ENCODE results near the gene ZNF136.

Gene ZNF136

DNA sequence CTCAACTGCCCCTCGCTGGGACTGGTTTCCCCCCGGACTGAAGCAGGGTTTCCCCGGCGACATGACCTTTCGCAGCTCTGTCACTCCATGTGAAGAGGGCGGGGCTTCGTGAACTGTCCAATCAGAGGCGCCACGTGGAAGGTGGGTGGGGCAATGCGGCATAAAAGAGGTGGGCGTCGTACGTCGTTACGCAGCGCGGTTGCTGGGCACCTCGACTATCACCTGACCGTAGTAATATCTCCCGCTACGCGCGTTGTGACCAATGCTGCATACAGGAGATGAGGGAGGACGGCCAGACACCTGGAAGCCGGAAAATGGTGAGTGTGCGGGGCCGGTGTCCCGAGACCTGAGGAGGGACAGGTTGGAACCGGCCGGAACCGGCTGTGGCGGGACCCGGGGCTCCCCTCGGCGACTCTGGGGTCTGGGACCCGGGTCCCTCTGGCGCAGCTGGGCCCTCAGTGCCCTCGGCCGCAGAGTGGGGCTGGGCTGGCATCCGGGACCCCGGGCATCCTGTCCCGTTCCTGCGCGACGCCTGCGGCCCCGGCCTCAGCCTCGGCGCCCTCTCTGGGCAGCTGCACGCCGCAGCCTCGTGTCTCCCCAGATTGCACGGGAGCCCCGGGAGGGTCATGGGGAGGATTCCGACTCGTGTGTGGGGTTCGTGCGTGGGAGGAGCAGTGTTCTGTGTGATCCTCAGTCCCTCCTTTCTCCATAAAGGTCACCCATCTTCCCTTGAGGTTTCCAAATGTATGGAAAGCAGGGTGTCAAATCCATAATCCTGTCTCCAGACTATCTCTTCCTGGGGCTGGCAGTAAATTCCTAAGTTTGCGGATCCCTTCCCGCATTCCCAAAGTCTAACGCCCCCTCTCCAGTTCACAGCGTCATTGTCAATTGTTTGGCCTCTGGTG, 32.2 kb downstream of the ZNF136 start:
- DNase-seq: no peak

DNA sequence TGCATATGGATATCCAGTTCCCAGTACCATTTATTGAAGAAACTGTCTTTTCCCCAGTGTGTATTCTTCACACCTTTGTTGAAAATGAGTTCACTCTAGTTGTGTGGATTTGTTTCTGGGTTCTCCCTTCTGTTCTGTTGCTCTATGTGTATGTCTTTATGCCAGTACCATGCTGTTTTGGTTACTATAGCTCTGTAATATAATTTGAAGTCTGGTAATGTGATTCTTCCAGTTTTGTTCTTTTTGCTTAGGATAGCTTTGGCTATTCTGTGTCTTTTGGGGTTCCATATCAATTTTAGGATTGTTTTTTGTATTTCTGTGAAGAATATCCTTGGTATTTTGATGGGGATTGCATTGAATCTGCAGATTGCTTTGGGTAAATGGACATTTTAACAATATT, 35.2 kb downstream of the ZNF136 start:
- DNase-seq: no peak

DNA sequence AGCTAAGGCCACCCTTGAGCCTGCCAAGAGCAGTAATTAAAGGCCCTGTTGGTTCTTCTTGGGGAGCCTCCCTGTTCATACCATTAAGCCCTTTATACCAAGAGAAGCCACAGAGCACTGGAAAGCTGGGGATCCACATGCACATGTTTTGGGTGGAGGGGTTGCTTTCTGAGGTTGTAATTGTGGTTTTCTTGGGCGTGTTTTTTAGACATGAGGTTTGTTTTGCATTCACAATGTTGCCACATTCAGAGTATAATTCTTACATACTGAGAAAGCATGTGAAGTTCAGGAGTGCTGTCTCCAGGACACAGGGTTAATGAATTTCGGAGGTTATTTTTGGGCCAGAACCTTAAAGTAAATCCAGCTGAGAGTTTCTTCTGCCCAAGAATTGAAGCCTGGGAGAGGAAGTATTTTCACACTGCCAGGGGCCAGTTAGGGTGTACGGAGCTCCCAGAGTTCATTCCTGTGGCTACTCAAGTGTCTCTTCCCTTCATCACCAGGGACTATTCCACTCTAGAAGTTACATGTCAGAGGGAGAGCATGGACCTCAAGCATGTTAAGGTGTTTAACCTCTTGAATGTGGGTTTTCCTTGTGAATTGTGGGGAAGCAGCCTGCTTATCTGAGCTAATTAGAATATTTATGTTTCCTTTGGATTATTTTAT, 37.0 kb downstream of the ZNF136 start:
- DNase-seq: no peak

DNA sequence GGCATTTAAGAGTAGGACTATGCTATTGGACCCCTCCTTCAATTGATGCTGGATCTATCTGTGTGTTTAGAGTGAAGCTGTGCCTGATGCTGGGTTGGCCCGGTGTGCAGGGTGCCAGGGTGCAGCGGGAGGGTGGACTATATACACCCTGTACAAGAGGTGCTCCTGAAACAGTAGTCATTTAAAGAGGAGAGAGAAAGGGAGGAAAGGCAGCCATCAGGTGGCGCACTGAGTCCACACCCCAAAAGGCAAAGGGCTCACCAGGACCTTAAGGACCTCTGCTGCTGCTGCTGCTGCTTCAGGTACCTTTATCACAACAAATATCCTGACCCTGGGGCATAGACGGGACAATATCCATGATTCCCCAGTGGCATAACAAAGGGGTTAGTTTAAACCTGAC, 39.4 kb downstream of the ZNF136 start:
- no peak for DNase-seq

DNA sequence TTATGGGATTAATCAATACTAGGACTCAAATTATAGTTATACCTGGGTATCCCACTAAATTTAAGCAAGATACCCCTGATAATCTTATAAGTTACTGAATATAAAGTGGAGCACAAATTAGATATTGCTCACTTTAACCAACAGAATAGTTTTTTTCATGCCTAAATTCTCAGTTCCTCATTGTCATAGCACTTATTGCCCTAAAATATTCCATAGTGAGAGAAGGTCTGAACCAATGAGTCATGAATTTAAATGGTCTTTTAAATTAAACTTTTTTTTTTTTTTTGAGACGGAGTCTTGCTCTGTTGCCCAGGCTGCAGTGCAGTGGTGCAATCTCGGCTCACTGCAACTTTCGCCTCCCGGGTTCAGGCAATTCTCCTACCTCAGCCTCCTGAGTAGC, 42.4 kb downstream of the ZNF136 start:
- DNase-seq: no peak

DNA sequence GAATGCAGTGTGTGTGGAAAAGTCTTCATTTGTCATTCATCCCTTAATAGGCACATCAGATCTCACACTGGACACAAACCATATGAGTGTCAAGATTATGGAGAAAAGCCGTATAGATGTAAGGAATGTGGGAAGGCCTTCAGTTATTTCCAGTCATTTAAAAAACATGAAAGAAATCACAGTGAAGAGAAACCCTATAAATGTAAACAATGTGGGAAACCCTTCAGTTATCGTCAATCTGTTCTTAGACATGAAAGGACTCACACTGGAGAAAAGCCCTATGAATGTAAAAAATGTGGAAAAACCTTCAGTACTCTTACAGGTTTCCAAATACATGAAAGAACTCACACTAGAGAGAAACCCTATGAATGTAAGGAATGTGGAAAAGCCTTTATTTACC, 45.3 kb downstream of the ZNF136 start:
- no peak for DNase-seq

DNA sequence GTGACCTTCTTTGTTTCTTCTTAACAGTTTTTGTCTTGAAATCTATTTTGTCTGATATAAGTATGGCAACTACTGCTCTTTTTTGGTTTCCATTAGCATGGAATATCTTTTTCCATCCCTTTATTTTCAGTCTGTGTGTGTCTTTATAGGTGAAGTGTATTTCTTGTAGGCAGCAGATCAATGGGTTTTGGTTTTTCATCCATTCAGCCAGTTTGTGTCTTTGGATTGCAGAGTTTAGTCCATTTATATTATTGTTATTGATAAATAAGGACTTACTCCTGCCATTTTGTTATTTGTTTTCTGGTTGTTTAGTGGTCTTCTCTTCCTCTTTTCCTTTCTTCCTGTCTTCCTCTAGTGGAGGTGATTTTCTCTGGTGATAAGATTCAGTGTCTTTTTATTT, 54.4 kb downstream of the ZNF136 start:
- no peak for DNase-seq

DNA sequence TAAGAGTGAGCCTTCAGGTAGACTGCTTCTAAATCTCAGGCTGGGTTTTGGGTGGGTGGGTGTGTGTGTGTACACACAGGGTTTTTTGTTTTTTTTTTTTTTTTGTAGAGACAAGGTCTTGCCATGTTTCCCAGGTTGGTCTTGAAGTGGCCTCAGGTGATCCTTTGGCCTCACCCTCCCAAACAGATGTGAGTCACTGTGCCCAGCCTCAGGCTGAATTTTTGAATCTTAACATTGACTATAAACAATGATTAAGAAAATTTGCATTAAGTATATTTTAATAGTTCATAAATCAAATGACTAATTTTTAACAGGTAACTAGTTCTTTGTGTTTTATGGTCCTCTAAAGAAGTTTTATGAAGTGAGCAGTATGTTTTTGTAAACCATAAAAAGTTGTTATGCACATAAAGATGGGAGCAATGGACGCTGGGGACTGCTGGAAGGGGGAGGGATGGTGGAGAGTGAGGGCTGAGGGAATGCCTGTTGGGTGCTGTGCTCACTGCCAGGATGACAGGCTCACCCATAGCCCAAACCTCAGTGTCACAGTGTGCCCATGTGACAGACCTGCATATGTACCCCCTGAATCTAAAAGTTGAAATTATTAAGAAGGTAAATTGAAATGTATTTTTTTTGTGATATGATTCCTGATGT, 60.2 kb downstream of the ZNF136 start:
- no peak for DNase-seq

DNA sequence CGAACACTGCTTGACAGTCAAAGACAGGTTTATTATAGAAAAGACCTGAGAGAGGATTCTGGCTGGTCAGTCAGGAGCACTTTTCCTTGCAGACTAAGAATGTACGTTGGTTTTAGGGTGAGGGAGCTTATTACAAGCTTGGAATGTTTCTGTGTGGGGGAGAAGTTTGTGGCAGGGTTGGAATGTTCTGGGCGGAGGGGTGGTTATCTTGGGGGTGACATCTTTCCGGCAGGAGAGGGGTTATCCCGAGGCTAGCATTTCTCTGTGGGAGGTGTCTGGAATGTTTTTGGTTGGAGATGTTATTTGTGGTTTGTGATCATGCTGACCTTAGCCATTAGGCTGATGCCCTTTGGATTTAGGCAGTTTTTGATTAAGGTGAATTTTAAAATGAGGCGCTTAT, 61.8 kb downstream of the ZNF136 start:
- no peak for DNase-seq

DNA sequence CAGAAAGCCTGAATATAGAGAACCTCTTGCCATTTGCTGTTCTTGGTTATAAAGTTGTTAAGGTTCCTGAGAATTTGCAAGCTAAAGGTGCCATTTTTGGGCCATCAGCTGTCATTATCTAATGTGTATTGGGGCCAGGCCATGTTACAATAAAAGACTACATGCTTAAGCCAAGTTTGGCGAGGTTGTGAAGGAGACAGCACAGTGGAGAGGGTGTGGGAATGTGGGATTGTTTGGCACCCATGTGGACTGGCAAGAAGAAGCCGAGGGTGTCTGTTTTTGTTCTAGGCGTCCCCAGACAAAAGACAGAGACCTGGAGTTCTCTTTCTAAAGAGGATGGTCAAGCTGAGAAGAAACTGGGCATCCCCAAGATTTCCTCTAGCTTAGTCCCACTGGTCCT, 67.1 kb downstream of the ZNF136 start:
- DNase-seq: no peak

DNA sequence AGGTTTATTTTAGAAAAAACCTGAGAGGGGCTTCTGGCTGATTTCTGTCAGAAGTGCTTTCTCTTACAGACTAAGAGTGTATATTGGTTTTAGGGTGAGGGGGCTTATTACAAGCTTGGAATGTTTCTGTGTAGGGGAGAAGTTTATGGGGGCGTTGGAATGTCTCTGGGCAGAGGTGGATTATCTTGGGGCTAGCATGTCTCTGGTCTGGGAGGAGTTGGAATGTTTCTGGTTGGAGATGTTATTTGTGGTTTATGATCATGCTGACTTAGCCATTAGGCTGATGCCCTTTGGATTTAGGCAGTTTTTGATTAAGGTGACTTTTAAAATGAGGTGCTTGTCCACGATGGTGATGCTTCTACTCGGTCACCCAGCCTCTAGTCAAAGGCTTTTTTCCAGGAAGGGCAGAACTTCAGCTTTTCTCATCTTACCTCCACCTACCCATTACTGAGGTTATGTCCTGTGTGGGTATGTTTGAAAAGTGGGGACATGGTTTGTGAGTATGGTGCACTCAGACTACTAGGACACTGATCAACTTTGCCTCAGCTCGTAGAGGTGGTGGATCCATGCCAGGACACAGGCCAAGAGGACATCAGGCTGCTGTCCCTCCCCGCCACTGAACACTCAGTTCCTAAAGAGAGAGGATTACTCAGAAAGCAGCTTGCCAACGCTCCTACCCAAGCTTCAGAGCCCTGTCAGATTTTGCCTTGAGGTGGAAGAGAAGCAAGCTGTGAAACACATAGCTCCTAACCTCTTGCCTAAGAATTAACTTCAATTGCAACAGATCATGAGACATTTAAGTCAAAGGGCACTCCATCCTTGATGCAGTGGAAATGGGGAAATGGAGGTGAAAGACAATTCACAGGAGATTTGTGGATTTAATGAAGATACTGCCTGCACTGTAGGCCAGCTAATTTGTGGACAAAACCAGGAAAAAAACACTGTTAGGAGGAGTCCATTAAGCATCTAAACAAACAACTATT, 68.1 kb downstream of the ZNF136 start:
- no peak for DNase-seq

DNA sequence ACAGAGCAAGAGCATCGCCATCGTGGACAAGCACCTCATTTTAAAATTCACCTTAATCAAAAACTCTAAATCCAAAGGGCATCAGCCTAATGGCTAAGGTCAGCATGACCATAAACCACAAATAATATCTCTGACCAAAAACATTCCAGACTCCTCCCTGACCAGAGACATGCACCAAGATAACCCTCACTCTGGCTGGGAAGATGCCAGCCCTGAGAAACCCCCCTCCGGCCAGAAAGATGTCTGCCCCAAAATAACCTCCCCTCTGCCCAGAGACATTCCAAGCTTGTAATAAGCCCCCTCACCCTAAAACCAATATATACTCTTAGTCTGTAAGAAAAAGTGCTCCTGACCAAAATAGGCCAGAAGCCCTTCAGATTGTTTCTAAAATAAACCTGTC, 70.1 kb downstream of the ZNF136 start:
- DNase-seq: no peak

DNA sequence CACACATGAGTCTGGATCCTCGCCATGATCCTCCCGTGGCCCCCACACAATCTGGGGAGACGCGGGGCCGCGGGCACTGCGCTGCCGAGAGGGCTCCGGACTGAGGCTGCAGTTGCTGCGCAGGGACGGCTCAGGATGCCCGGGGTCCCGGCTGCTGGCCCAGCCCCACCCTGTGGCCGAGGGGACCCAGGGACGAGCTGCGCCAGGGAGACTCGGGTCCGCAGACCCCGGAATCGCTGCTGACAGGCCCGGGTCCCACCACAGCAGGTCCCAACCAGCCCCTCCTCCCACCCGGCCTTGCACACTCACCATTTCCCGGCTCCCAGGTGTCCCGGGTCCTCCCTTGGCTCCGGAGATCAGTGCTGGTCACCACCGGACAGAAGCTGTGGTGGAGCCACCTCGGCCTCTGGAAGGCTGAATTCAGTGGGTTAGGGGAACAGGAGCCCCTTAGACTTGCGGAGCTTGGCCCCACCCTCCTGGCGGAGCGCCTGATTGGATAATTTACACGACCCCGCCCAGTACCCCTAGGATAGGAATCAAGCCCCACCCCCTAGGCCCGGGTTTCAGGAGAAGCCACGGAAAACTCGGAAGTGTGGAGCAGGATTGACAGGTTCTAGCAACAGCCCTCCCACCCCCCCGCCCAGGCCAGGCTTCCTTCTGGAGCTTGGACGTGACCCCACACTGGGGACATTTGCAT, 74.4 kb downstream of the ZNF136 start:
- no peak for DNase-seq

Measured in NK-92 treated with Interleukin-12 subunit alpha and Interleukin-12 subunit beta, amount 100 ng/mL, for 24 hours (cell line).